Immature natural killer cell (primary cell): Measurements from ENCODE around the gene ADAMTSL2. TPM values are rescaled to one million over a fixed set of nuclear protein-coding genes. Genes with fewer than 3 reads are reported as not detected.

Experiments used
- DNase-seq, 3 donors: peaks; one replicate each; pipeline ENCODE4 v3.0.0; 2022; ENCODE audit warnings: mixed read lengths in 1 of 3
- H3K27ac Mint-ChIP-seq, 6 donors: one replicate each; pipeline ENCODE4 v1.8.0; 2020; ENCODE audit warnings: mixed read lengths in 6 of 6, mild to moderate bottlenecking in 5 of 6, inconsistent platforms in 4 of 6, moderate library complexity in 3 of 6
- H3K27me3 Mint-ChIP-seq, 3 donors: one replicate each; pipeline ENCODE4 v1.8.0; 2020 to 2021; ENCODE audit warnings: low read depth in 3 of 3, mild to moderate bottlenecking in 3 of 3, mixed read lengths in 3 of 3, moderate library complexity in 3 of 3, inconsistent platforms in 1 of 3
- H3K36me3 Mint-ChIP-seq, 3 donors: one replicate each; pipeline ENCODE4 v1.8.0; 2020; ENCODE audit warnings: mixed read lengths in 3 of 3, inconsistent platforms in 2 of 3, mild to moderate bottlenecking in 2 of 3
- H3K4me1 Mint-ChIP-seq, 2 donors: one replicate each; pipeline ENCODE4 v1.8.0; 2020; ENCODE audit warnings: inconsistent platforms in 2 of 2, mild to moderate bottlenecking in 2 of 2, mixed read lengths in 2 of 2, moderate library complexity in 1 of 2
- H3K4me3 Mint-ChIP-seq, 5 donors: one replicate each; pipeline ENCODE4 v1.8.0; 2020; ENCODE audit warnings: mild to moderate bottlenecking in 5 of 5, mixed read lengths in 5 of 5, inconsistent platforms in 3 of 5, moderate library complexity in 3 of 5
- H3K9me3 Mint-ChIP-seq, 6 donors: one replicate each; pipeline ENCODE4 v1.8.0; 2020; ENCODE audit warnings: mild to moderate bottlenecking in 6 of 6, mixed read lengths in 6 of 6, inconsistent platforms in 4 of 6, moderate library complexity in 3 of 6
- polyA plus RNA-seq, 3 donors: library from polyadenylated mRNA; unstranded; fragments of 300-500 nt; fragmentation: Illumina TruSeq; gene quantifications; one replicate each; pipeline ENCODE4 v1.2.3, GENCODE V29; 2021

Gene ADAMTSL2
- polyA plus RNA-seq, 3 donors from 2014 or later, result not detected

GRCh38 chr9:133587466-133587865, 53.0 kb downstream of the ADAMTSL2 start:
- Mint-ChIP-seq H3K27me3 (peaks cover 2 to 5% (median 5%) of the 10 kb centered on the region in 3 donors), H3K4me1 (no peaks in the 10 kb centered on the region), H3K9me3 (no peaks in the 10 kb centered on the region), H3K36me3 (no peaks in the 10 kb centered on the region), H3K4me3 (no peak overlapping the region), H3K27ac (no peak overlapping the region)
- DNase-seq, result no peak

DNA sequence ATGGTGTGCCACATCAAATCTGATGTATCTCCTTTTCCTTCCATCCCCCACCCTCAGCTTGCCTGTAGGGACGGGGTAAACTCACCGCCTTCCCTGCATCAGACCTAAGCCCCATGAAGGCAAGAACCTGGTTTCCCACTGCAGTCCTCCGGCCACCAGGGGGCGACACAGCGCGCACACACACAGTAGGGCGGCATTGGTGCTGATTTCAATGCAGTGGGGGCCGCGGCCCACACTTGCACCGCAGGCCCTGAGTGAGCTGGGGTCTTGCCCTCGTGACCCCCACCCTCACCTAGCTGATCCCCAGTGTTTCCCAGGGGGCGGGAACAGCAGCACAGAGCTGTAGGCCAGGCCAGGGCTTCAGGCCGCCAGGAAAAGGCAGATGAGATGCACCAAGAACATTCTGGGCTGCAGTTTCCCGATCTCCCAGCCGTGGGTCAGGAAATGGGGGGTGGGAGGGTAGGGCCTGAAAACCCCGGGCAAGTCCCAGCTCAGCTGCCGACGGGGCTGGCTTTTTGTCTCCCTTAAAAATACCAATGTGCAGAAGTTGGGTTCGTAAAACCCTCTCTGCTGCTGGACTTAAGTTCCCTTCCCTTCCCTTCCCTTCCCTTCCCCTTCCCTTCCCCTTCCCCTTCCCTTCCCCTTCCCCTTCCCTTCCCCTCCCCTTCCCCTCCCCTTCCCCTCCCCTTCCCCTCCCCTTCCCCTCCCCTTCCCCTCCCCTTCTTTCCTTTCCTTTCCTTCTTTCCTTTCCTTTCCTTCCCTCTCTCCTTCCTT, 55.1 kb downstream of the ADAMTSL2 start:
- no peaks in the 10 kb centered on the region for H3K4me1 Mint-ChIP-seq
- no peak overlapping the region for H3K27ac Mint-ChIP-seq
- H3K4me3 Mint-ChIP-seq, result no peak overlapping the region
- no peaks in the 10 kb centered on the region for H3K36me3 Mint-ChIP-seq
- no peak for DNase-seq
- H3K27me3 Mint-ChIP-seq, result peaks cover 0 to 2% (median 2%) of the 10 kb centered on the region in 3 donors
- no peaks in the 10 kb centered on the region for H3K9me3 Mint-ChIP-seq

DNA sequence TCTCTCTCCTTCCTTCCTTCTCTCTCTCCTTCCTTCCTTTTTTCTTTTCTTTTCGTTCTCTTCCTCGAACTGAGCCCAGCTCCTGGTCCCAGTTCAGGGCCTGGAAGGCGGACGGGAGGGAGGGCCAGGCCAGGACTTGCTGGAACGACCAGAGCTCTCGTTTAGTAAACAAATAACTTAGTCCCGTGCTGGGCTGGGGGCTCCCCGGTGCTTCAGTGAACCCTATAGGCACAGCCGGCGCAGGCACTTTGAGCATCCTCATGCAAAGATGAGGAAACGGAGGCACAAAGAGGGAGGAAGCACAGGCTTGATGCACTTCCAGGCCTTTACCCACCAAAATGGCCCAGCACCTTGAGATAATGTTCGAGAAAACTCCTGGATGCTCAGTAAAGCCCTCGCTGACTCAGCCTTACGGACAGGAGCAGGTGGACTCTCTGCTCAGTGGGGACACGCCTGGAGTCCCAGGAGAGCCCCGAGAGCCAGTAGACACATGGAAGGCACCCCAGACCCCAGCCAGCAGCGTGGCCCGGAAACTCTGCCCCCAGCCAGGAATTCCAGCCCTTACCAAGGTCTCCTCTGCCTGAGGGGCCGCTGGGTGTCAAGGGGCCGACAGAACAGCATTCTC, 55.8 kb downstream of the ADAMTSL2 start:
- no peaks in the 10 kb centered on the region for H3K36me3 Mint-ChIP-seq
- H3K4me1 Mint-ChIP-seq, result no peaks in the 10 kb centered on the region
- H3K9me3 Mint-ChIP-seq, result no peaks in the 10 kb centered on the region
- no peak overlapping the region for H3K4me3 Mint-ChIP-seq
- DNase-seq, result no peak
- H3K27me3 Mint-ChIP-seq, result peaks cover 0 to 2% (median 2%) of the 10 kb centered on the region in 3 donors
- H3K27ac Mint-ChIP-seq, result no peak overlapping the region

- H3K9me3 Mint-ChIP-seq, result no peaks in the 10 kb centered on the region
- no peaks in the 10 kb centered on the region for H3K4me1 Mint-ChIP-seq
- H3K36me3 Mint-ChIP-seq, result no peaks in the 10 kb centered on the region
- DNase-seq, result no peak
- no peak overlapping the region for H3K27ac Mint-ChIP-seq
- H3K27me3 Mint-ChIP-seq, result peaks cover 0 to 4% (median 2%) of the 10 kb centered on the region in 3 donors
- no peak overlapping the region for H3K4me3 Mint-ChIP-seq
These were observed 56.8 kb downstream of the ADAMTSL2 start for GRCh38 chr9:133591116-133591910.

DNA sequence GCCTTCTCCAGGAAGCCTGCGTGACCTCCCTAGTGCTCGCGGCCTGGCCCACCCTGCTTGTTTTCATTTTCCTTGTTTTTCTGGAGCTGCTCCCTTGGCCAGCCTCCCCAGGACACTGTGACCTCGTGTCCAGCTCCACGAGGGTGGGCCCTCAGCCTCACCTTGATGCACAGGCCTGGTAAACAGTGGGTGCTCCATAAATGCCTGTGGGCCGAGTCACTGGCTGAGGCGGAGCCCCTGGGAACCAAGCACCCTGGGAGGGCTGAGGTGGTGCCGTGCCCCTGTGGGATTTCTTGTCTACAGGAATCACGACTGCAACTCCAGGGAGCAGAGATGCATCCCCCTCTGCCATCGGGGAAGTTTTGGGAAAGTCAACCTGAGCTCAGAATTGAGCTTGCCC, 57.5 kb downstream of the ADAMTSL2 start:
- peaks cover 0 to 4% (median 1%) of the 10 kb centered on the region in 6 donors for H3K9me3 Mint-ChIP-seq
- peaks cover 0 to 1% (median 0%) of the 10 kb centered on the region in 3 donors for H3K36me3 Mint-ChIP-seq
- no peak for DNase-seq
- no peak overlapping the region for H3K27ac Mint-ChIP-seq
- H3K4me3 Mint-ChIP-seq, result no peak overlapping the region
- no peaks in the 10 kb centered on the region for H3K4me1 Mint-ChIP-seq
- H3K27me3 Mint-ChIP-seq, result peaks cover 0 to 4% (median 0%) of the 10 kb centered on the region in 3 donors

DNA sequence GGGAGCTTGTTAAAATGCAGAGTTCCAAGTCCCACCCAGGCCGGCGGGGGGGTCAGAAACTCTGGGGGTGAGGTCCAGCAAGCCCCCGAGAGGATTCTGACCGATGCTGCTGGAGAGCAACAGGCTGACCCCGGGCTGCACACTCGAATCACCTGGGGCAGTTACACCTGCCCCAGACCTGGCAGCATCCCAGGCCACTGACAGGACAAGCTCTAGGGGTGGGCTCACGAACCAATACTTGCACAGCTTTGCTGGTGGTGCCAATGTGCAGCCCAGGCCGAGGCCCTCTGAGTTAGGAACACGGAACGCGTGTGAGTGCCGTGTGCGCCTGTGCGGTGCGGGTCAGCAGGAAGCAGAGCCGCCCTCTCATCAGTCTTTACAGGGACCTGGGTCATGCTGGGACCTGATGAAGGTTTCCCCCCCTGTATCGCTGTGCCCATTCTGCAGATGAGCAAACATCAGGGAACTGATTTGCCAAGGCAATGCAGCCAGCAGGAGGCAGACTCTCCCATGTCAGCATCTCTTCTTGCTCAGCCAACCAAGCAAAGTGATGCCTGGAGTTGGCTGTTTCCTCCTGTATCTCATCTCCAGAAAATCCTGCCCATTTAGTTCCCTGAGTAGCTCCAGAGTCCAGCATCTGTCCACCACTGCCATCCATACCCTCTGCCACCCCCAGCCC, 58.4 kb downstream of the ADAMTSL2 start:
- Mint-ChIP-seq H3K9me3 (peaks cover 3 to 12% (median 9%) of the 10 kb centered on the region in 6 donors), H3K4me3 (no peak overlapping the region), H3K27me3 (peaks cover 0 to 10% (median 2%) of the 10 kb centered on the region in 3 donors), H3K4me1 (no peaks in the 10 kb centered on the region), H3K36me3 (peaks cover 3 to 6% (median 4%) of the 10 kb centered on the region in 3 donors), H3K27ac (no peak overlapping the region)
- DNase-seq, result no peak

DNA sequence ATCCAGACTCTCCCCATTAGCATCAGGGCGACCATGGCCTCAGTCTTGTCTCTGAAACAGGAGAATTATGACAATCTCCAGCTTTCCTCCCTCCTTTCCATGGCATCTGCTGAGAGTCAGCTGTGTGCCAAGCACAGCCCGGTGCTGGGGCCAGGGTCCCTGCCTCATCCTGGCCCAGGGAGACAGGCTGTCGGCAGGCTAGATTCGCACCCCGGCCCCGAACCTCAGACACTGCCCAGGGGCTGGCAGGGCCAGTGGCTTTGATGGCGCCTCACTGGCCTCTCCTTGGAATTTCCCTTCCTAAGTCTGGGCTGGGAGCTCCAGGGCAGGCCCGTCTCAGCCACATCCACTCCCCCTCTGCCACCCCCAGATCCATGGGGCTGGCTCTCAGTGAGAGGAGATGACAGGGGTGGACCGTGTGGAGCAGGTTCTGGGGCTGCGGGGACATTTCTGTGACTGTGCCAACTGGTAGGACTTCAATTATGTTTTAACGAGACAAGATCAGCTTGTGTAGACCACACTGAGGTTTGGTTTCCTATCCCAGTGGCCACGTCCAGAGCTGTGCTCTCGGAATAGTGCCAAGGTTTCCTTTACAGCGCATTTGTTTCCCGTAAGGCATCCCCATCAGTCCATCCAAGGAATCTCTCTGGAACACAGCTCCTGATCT, 59.2 kb downstream of the ADAMTSL2 start:
- Mint-ChIP-seq H3K27ac (no peak overlapping the region), H3K4me1 (no peaks in the 10 kb centered on the region), H3K4me3 (no peak overlapping the region), H3K27me3 (peaks cover 0 to 10% (median 2%) of the 10 kb centered on the region in 3 donors), H3K9me3 (peaks cover 3 to 14% (median 10%) of the 10 kb centered on the region in 6 donors), H3K36me3 (peaks cover 3 to 6% (median 4%) of the 10 kb centered on the region in 3 donors)
- no peak for DNase-seq

DNA sequence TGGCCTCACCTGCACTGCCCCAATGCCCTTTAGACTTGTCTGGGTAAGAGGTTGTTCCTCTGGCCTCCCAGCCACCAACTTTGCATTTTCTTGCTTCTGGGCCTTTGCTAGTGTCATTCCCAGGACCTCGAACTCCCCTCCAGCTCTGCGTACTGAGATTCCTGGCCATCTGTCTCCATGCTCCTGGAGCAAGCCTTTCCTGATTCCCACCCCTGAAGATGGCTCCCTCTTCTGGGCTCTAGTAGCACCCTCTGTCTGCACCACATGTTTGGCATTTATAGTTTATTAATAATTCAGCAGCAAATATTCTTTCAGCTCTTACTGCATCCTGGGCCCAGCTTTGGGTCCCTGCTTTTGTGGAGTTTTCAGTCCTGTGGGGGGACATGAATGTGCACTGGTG, 59.8 kb downstream of the ADAMTSL2 start:
- H3K4me1 Mint-ChIP-seq, result no peaks in the 10 kb centered on the region
- peaks cover 0 to 10% (median 2%) of the 10 kb centered on the region in 3 donors for H3K27me3 Mint-ChIP-seq
- peaks cover 3 to 6% (median 4%) of the 10 kb centered on the region in 3 donors for H3K36me3 Mint-ChIP-seq
- no peak overlapping the region for H3K27ac Mint-ChIP-seq
- H3K9me3 Mint-ChIP-seq, result peaks cover 3 to 14% (median 10%) of the 10 kb centered on the region in 6 donors
- DNase-seq, result no peak
- no peak overlapping the region for H3K4me3 Mint-ChIP-seq

- Mint-ChIP-seq H3K27ac (no peak overlapping the region), H3K27me3 (peaks cover 0 to 10% (median 2%) of the 10 kb centered on the region in 3 donors), H3K9me3 (peaks cover 3 to 14% (median 10%) of the 10 kb centered on the region in 6 donors), H3K4me3 (no peak overlapping the region), H3K36me3 (peaks cover 3 to 6% (median 4%) of the 10 kb centered on the region in 3 donors), H3K4me1 (no peaks in the 10 kb centered on the region)
- no peak for DNase-seq
These were observed 61.4 kb downstream of the ADAMTSL2 start for GRCh38 chr9:133595910-133596309.

DNA sequence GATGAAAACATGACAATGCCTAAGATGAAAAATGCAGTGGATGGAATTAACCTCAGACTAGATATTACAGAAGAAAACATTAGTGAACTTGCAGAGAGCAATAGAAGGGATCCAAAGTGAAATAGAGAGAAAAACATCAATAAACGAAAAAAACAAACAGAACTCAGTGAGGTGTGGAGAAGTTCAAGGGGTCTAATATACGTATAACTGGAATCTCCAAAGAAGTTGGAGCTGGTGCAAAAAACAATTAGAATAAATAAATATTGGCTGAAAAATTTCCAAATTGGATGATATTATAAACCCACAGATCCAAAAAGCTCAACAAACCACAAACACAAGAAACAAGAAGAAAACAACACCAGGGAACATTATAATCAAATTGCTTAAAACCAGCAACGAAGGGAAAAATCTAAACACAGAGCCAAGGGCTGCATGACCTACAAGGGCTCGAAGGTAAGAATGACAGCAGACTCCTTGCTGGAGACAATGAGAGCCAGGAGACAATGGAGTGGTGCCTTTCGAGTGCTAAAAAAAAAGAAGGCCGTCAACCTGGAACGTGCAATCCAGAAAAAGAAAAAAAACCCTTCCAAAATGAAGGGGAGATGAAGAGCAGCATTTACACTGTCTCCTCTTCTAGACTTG, 62.9 kb downstream of the ADAMTSL2 start:
- H3K36me3 Mint-ChIP-seq, result peaks cover 3 to 6% (median 4%) of the 10 kb centered on the region in 3 donors
- no peak overlapping the region for H3K4me3 Mint-ChIP-seq
- no peak overlapping the region for H3K27ac Mint-ChIP-seq

GRCh38 chr9:133598978-133599377, 64.5 kb downstream of the ADAMTSL2 start:
- Mint-ChIP-seq H3K27me3 (peaks cover 0 to 7% (median 2%) of the 10 kb centered on the region in 3 donors), H3K4me3 (no peak overlapping the region), H3K27ac (no peak overlapping the region), H3K9me3 (peaks cover 3 to 14% (median 10%) of the 10 kb centered on the region in 6 donors), H3K36me3 (peaks cover 3 to 6% (median 4%) of the 10 kb centered on the region in 3 donors), H3K4me1 (peaks cover 0 to under 1% of the 10 kb centered on the region in 2 donors)
- DNase-seq, result no peak

More for the DNA sequence above, 62.9 kb downstream of the ADAMTSL2 start:
- DNase-seq, result no peak
- peaks cover 0 to 10% (median 2%) of the 10 kb centered on the region in 3 donors for H3K27me3 Mint-ChIP-seq
- peaks cover 3 to 14% (median 10%) of the 10 kb centered on the region in 6 donors for H3K9me3 Mint-ChIP-seq
- no peaks in the 10 kb centered on the region for H3K4me1 Mint-ChIP-seq

GRCh38 chr9:133599470-133600173, 65.1 kb downstream of the ADAMTSL2 start:
- H3K27ac Mint-ChIP-seq, result no peak overlapping the region
- H3K27me3 Mint-ChIP-seq, result peaks cover 0 to 13% (median 2%) of the 10 kb centered on the region in 3 donors
- H3K4me3 Mint-ChIP-seq, result no peak overlapping the region
- H3K36me3 Mint-ChIP-seq, result peaks cover 3 to 6% (median 4%) of the 10 kb centered on the region in 3 donors
- H3K9me3 Mint-ChIP-seq, result peaks cover 3 to 14% (median 10%) of the 10 kb centered on the region in 6 donors
- DNase-seq, result no peak
- H3K4me1 Mint-ChIP-seq, result peaks cover 3 to 5% of the 10 kb centered on the region in 2 donors
